Stomach (tissue), 9 donors: ENCODE measurements around the gene NCOA6. TPM values are rescaled to one million over a fixed set of nuclear protein-coding genes. Genes with fewer than 3 reads are reported as not detected.

Experiments
- DNase-seq, 2 donors: peaks; one replicate each; pipeline versions ENCODE4 v3.0.0 to v3.0.0-alpha.2; 2013 to 2019
- H3K27ac ChIP-seq, 5 donors: fragments of 200-600 bp in 4 of 5; sonication (generic) in 4 of 5; one replicate each; pipeline ENCODE4 v1.5.1; 2013 to 2019; ENCODE audit warnings: mild to moderate bottlenecking in 1 of 5, moderate library complexity in 1 of 5
- H3K27me3 ChIP-seq, 3 donors: fragments of 200-600 bp; sonication (generic); one replicate each; pipeline ENCODE4 v1.5.1; 2017 to 2019; ENCODE audit warnings: mixed run types in 1 of 3
- H3K36me3 ChIP-seq, 4 donors: fragments of 200-600 bp; sonication (generic); 1 replicate in 3 of 4; 2 replicates in 1 of 4; pipeline ENCODE4 v1.5.1; 2016 to 2019
- H3K4me1 ChIP-seq, 4 donors: fragments of 200-600 bp; sonication (generic); one replicate each; pipeline ENCODE4 v1.5.1; 2016 to 2019
- H3K4me3 ChIP-seq, 4 donors: fragments of 200-600 bp; sonication (generic) in 3 of 4; one replicate each; pipeline ENCODE4 v1.5.1; 2016 to 2019; ENCODE audit warnings: mild to moderate bottlenecking in 1 of 4
- H3K9me3 ChIP-seq, 4 donors: fragments of 200-600 bp; sonication (generic); one replicate each; pipeline ENCODE4 v1.5.1; 2016 to 2019
- CTCF ChIP-seq, 7 experiments: fragments of 450-650 bp in 4 of 7; fragments of 200-600 bp in 3 of 7; sonication (generic) in 3 of 7; IDR thresholded peaks; one replicate each; pipeline ENCODE4 v1.5.1; 2016 to 2019; ENCODE audit warnings: antibody characterized with exemption in 7 of 7, control low read depth in 2 of 7, mild to moderate bottlenecking in 1 of 7
- EP300 ChIP-seq: sonication (generic); formaldehyde crosslinking; IDR thresholded peaks from one replicate; pipeline ENCODE4 v1.6.1; 2017; ENCODE audit warnings: antibody characterized with exemption
- POLR2A ChIP-seq, 4 donors: fragments of 450-650 bp; IDR thresholded peaks; one replicate each; pipeline ENCODE4 v1.6.1; 2016; ENCODE audit warnings: antibody characterized with exemption in 4 of 4, control low read depth in 2 of 4, mild to moderate bottlenecking in 1 of 4, moderate library complexity in 1 of 4
- POLR2AphosphoS5 ChIP-seq, 3 donors: sonication (generic); formaldehyde crosslinking; IDR thresholded peaks; one replicate each; pipeline ENCODE4 v1.6.1; 2016; ENCODE audit warnings: antibody characterized with exemption in 3 of 3
- WGBS, 5 donors: extraction: QIAGEN DNeasy Blood & Tissue Kit in 3 of 5; methylation state at CpG; one replicate each; pipeline versions ENCODE4 v1.1.5 to v1.1.7; 2013 to 2018; 5-methylcytosine and 5-hydroxymethylcytosine counted together
- intact Hi-C: fragments of 100-400 bp; cut with DNase I; formaldehyde crosslinking; loops from one replicate; pipeline ENCODE4 v1.15.1; 2023; ENCODE audit warnings: low total_unique reads
- polyA plus RNA-seq, 3 donors: library from polyadenylated mRNA; stranded (reverse); fragments of 200-250 nt; gene quantifications; one replicate each; pipeline ENCODE4 v1.2.3, GENCODE V29; 2013
- total RNA-seq, 5 donors: library from RNA; depleted of rRNA; stranded (reverse); fragments of >200 nt; gene quantifications; one replicate each; pipeline versions ENCODE4 v1.1.0 to v1.2.3, GENCODE V29; 2014 to 2016
- donor health status: healthy with polysubstance abuse.
- donor health status: Bipolar disorder and iron deficiency.
- donor health status: healthy.

Gene NCOA6
- total and polyA plus RNA-seq, 8 donors = 9.7 to 63.8 (median 20.7) TPM

GRCh38 chr20:34704177-34705007 is 121.1 kb downstream of the NCOA6 start, which contains the start of gene TP53INP2:
Gene TP53INP2 (plus strand): TSS chr20:34704344. CDS start chr20:34708740, 4,396 bp downstream.
- peak; percentile 96 to 97 for DNase-seq
- Histone ChIP-seq H3K4me1 (peaks cover 19 to 52% (median 37%) of the 10 kb centered on the region in 4 donors), H3K4me3 (peak within 1 kb of the TSS; percentile 46 to 96 (median 78)), H3K36me3 (no peaks in the 10 kb centered on the region), H3K27ac (peak within 1 kb of the TSS; percentile 96 to 100 (median 99)), H3K9me3 (no peaks in the 10 kb centered on the region), H3K27me3 (no peaks in the 10 kb centered on the region)
- TF ChIP-seq POLR2A (IDR thresholded peaks at IDR 0.05) = peak in 1 of 4 donors; percentile 17
- TF ChIP-seq EP300 = no peak
- TF ChIP-seq POLR2AphosphoS5 (IDR thresholded peaks at IDR 0.05) = peak; percentile 69 to 88 (median 84)
- TF ChIP-seq CTCF (IDR thresholded peaks at IDR 0.05) = peak in 1 of 7 experiments; percentile 0
- WGBS, 5 donors = 0 to 3% (median 1%) methylated on average over 17 to 82 of the region's 82 CpGs
- intact Hi-C loops = no loop called here

- H3K4me3 ChIP-seq = peak overlapping the region; percentile 46 to 96 (median 78)
- TF ChIP-seq CTCF (IDR thresholded peaks at IDR 0.05) = peak in 1 of 7 experiments; percentile 10
- no peak for TF ChIP-seq POLR2A (IDR thresholded peaks at IDR 0.05)
- no peaks in the 10 kb centered on the region for H3K27me3 ChIP-seq
- DNase-seq = peak; percentile 55 to 80
- H3K27ac ChIP-seq = peak overlapping the region; percentile 96 to 100 (median 99)
- WGBS, 5 donors = 0 to 1% (median 1%) methylated on average over 30 to 38 of the region's 38 CpGs
- no peaks in the 10 kb centered on the region for H3K9me3 ChIP-seq
- no peaks in the 10 kb centered on the region for H3K36me3 ChIP-seq
- intact Hi-C loops = no loop called here
- H3K4me1 ChIP-seq = peaks cover 15 to 47% (median 29%) of the 10 kb centered on the region in 4 donors
Observed at GRCh38 chr20:34703424-34704176, 121.9 kb downstream of the NCOA6 start.

GRCh38 chr20:34703061-34703423 is 122.4 kb downstream of the NCOA6 start:
- intact Hi-C loops = no loop called here
- H3K27me3 ChIP-seq = no peaks in the 10 kb centered on the region
- DNase-seq = no peak
- no peaks in the 10 kb centered on the region for H3K9me3 ChIP-seq
- peak overlapping the region; percentile 46 to 96 (median 78) for H3K4me3 ChIP-seq
- TF ChIP-seq POLR2AphosphoS5 (IDR thresholded peaks at IDR 0.05) (no peak), CTCF (IDR thresholded peaks at IDR 0.05) (no peak), POLR2A (IDR thresholded peaks at IDR 0.05) (no peak), EP300 (no peak)
- WGBS, 5 donors = 26 to 47% (median 31%) methylated on average over 3 of the region's 3 CpGs
- no peaks in the 10 kb centered on the region for H3K36me3 ChIP-seq
- peaks cover 14 to 43% (median 27%) of the 10 kb centered on the region in 4 donors for H3K4me1 ChIP-seq
- H3K27ac ChIP-seq = peak overlapping the region in 2 of 5 donors; percentile 100

- Histone ChIP-seq H3K36me3 (no peaks in the 10 kb centered on the region), H3K27me3 (no peaks in the 10 kb centered on the region), H3K27ac (no peak overlapping the region), H3K9me3 (no peaks in the 10 kb centered on the region), H3K4me3 (no peak overlapping the region), H3K4me1 (peaks cover 14 to 28% (median 24%) of the 10 kb centered on the region in 4 donors)
- WGBS, 5 donors = 75 to 85% (median 81%) methylated on average over 6 of the region's 6 CpGs
- TF ChIP-seq CTCF (IDR thresholded peaks at IDR 0.05) (no peak), POLR2A (IDR thresholded peaks at IDR 0.05) (no peak), POLR2AphosphoS5 (IDR thresholded peaks at IDR 0.05) (no peak), EP300 (no peak)
- intact Hi-C loops = no loop called here
- DNase-seq = no peak
Observed at GRCh38 chr20:34701405-34702085, 123.9 kb downstream of the NCOA6 start.
